DOHH2 (cell line): ENCODE measurements around the gene EDEM3.

Source experiments
- H3F3A ChIP-seq: fragments of 200-600 bp; sonication (generic), shearing (Covaris generic); 2 replicates; pipeline ENCODE4 v1.6.0; 2016; ENCODE audit warnings: antibody characterized with exemption, mild to moderate bottlenecking; ENCODE audit not compliant: control insufficient read depth, insufficient read depth
- H3K27ac ChIP-seq: fragments of 200-600 bp; sonication (generic); 2 replicates; pipeline ENCODE4 v1.5.1; 2014; ENCODE audit warnings: low read depth, mild to moderate bottlenecking, low read length, moderate library complexity
- H3K27me3 ChIP-seq: fragments of 200-600 bp; sonication (generic); 2 replicates; pipeline ENCODE4 v1.6.1; 2014; ENCODE audit warnings: mild to moderate bottlenecking, low read length, mixed read lengths; ENCODE audit not compliant: control insufficient read depth
- H3K36me3 ChIP-seq: fragments of 200-600 bp; sonication (generic); 2 replicates; pipeline ENCODE4 v1.6.1; 2014; ENCODE audit warnings: mild to moderate bottlenecking, low read length, moderate library complexity, mixed read lengths; ENCODE audit not compliant: control insufficient read depth
- H3K4me1 ChIP-seq: fragments of 200-600 bp; sonication (generic); 2 replicates; pipeline ENCODE4 v1.6.1; 2014; ENCODE audit warnings: mild to moderate bottlenecking, low read length, mixed read lengths; ENCODE audit not compliant: control insufficient read depth
- H3K4me2 ChIP-seq: fragments of 200-600 bp; sonication (generic); 2 replicates; pipeline ENCODE4 v1.6.0; 2014; ENCODE audit warnings: mild to moderate bottlenecking, low read length, moderate library complexity
- H3K4me3 ChIP-seq: fragments of 200-600 bp; sonication (generic); 2 replicates; pipeline ENCODE4 v1.5.1; 2014; ENCODE audit warnings: mild to moderate bottlenecking, low read length, mixed read lengths
- H3K79me2 ChIP-seq: fragments of 200-600 bp; sonication (generic); 2 replicates; pipeline ENCODE4 v1.6.1; 2014; ENCODE audit warnings: mild to moderate bottlenecking, low read length, mixed read lengths; ENCODE audit not compliant: control insufficient read depth
- H3K9me2 ChIP-seq: fragments of 200-600 bp; sonication (generic); replicated peaks from 2 replicates; pipeline ENCODE4 v1.6.1; 2014; ENCODE audit warnings: mild to moderate bottlenecking, low read length, mixed read lengths; ENCODE audit not compliant: control insufficient read depth
- H3K9me3 ChIP-seq: fragments of 200-600 bp; sonication (generic); 2 replicates; pipeline ENCODE4 v1.6.1; 2014; ENCODE audit warnings: antibody characterized with exemption, low read length, mixed read lengths; ENCODE audit not compliant: control insufficient read depth, insufficient read depth
- H4K20me1 ChIP-seq: fragments of 200-600 bp; sonication (generic); 2 replicates; pipeline ENCODE4 v1.6.0; 2014; ENCODE audit warnings: low read depth, mild to moderate bottlenecking, antibody characterized with exemption, low read length, moderate library complexity; ENCODE audit not compliant: control insufficient read depth, insufficient read depth
- CTCF ChIP-seq: fragments of 200-600 bp; sonication (generic); IDR thresholded peaks from one replicate; pipeline ENCODE4 v1.5.1; 2014; ENCODE audit warnings: antibody characterized with exemption, mild to moderate bottlenecking, low read depth, low read length; ENCODE audit not compliant: poor library complexity, severe bottlenecking
- EZH2phosphoT487 ChIP-seq: fragments of 200-600 bp; sonication (generic); IDR thresholded peaks from 2 replicates; pipeline ENCODE4 v1.6.1; 2017; ENCODE audit warnings: borderline replicate concordance, mild to moderate bottlenecking, antibody characterized with exemption, low read length, moderate library complexity, mixed read lengths

Gene EDEM3

GRCh38 chr1:184790642-184791549, 36.2 kb upstream of the EDEM3 start:
- Histone ChIP-seq H3K27me3 (no peaks in the 10 kb centered on the region), H3K36me3 (no peaks in the 10 kb centered on the region), H3K9me2 (no peaks in the 10 kb centered on the region), H3K79me2 (no peaks in the 10 kb centered on the region), H3K4me3 (no peak overlapping the region), H3K27ac (no peak overlapping the region), H3K4me1 (no peaks in the 10 kb centered on the region), H3K9me3 (no peaks in the 10 kb centered on the region), H4K20me1 (no peaks in the 10 kb centered on the region), H3F3A (no peaks in the 10 kb centered on the region), H3K4me2 (no peak overlapping the region)
- TF ChIP-seq CTCF (no peak), EZH2phosphoT487 (no peak)

GRCh38 chr1:184789884-184790283, 35.2 kb upstream of the EDEM3 start:
- no peak overlapping the region for H3K4me3 ChIP-seq
- no peak overlapping the region for H3K4me2 ChIP-seq
- H3K27me3 ChIP-seq: no peaks in the 10 kb centered on the region
- H3K79me2 ChIP-seq: no peaks in the 10 kb centered on the region
- H3F3A ChIP-seq: no peaks in the 10 kb centered on the region
- H3K36me3 ChIP-seq: no peaks in the 10 kb centered on the region
- no peaks in the 10 kb centered on the region for H3K9me3 ChIP-seq
- H3K4me1 ChIP-seq: no peaks in the 10 kb centered on the region
- no peaks in the 10 kb centered on the region for H4K20me1 ChIP-seq
- H3K27ac ChIP-seq: no peak overlapping the region
- TF ChIP-seq CTCF (no peak), EZH2phosphoT487 (no peak)
- H3K9me2 ChIP-seq: no peaks in the 10 kb centered on the region

- TF ChIP-seq CTCF (no peak), EZH2phosphoT487 (no peak)
- no peaks in the 10 kb centered on the region for H3F3A ChIP-seq
- H3K9me2 ChIP-seq: no peaks in the 10 kb centered on the region
- no peaks in the 10 kb centered on the region for H3K4me1 ChIP-seq
- no peaks in the 10 kb centered on the region for H3K79me2 ChIP-seq
- H3K9me3 ChIP-seq: peaks cover 5% of the 10 kb centered on the region; the same call in 1 of the 2 replicates
- no peaks in the 10 kb centered on the region for H3K27me3 ChIP-seq
- no peak overlapping the region for H3K4me2 ChIP-seq
- no peaks in the 10 kb centered on the region for H3K36me3 ChIP-seq
- H3K27ac ChIP-seq: no peak overlapping the region
- H3K4me3 ChIP-seq: no peak overlapping the region
- H4K20me1 ChIP-seq: no peaks in the 10 kb centered on the region
Observed at GRCh38 chr1:184788970-184789369, 34.3 kb upstream of the EDEM3 start.
